Kidney glomerular epithelial cell (primary cell): ENCODE data around the gene MACO1.
"Not testable (repeated sequence)": the region's sequence is repeated elsewhere in the genome, so short reads cannot be mapped to it uniquely, and the experiment has no call there.

Experiments used
- DNase-seq: peaks from one replicate; lab custom pipeline; 2025; lab: John Stamatoyannopoulos, UW

The MACO1 gene

GRCh38 chr1:25425098-25426085 lies 5.3 kb upstream of the MACO1 start:
- DNase-seq: no peak

GRCh38 chr1:25427696-25428095 lies 3.0 kb upstream of the MACO1 start:
- no peak for DNase-seq

- DNase-seq: no peak
These were observed 2.1 kb upstream of the MACO1 start for GRCh38 chr1:25428475-25429166.

GRCh38 chr1:25430967-25431881 lies 527 bp downstream of the MACO1 start:
- DNase-seq: no peak

GRCh38 chr1:25431955-25432719 lies 1.4 kb downstream of the MACO1 start:
- no peak for DNase-seq

- DNase-seq: no peak
These were observed 2.2 kb downstream of the MACO1 start for GRCh38 chr1:25432749-25433388.

GRCh38 chr1:25433389-25434186 lies 2.9 kb downstream of the MACO1 start:
- no peak for DNase-seq

- no peak for DNase-seq
These were observed 4.9 kb downstream of the MACO1 start for GRCh38 chr1:25435397-25436108.

- DNase-seq: no peak
These were observed 7.0 kb downstream of the MACO1 start for GRCh38 chr1:25437672-25438071.

GRCh38 chr1:25439287-25439686 lies 8.6 kb downstream of the MACO1 start:
- DNase-seq: no peak

GRCh38 chr1:25442178-25442577 lies 11.5 kb downstream of the MACO1 start:
- DNase-seq: no peak

GRCh38 chr1:25443030-25443699 lies 12.5 kb downstream of the MACO1 start:
- no peak for DNase-seq

- DNase-seq: not testable (repeated sequence)
These were observed 13.9 kb downstream of the MACO1 start for GRCh38 chr1:25444604-25445003.

- no peak for DNase-seq
These were observed 15.4 kb downstream of the MACO1 start for GRCh38 chr1:25445993-25446538.

- no peak for DNase-seq
These were observed 16.9 kb downstream of the MACO1 start for GRCh38 chr1:25447547-25447946.

GRCh38 chr1:25450891-25451290 lies 20.2 kb downstream of the MACO1 start:
- DNase-seq: no peak

- DNase-seq: no peak
These were observed 21.2 kb downstream of the MACO1 start for GRCh38 chr1:25451908-25452307.

GRCh38 chr1:25456502-25456901 lies 25.8 kb downstream of the MACO1 start:
- no peak for DNase-seq
